ENCODE results near the gene CCDC88A. TPM values are rescaled to one million over a fixed set of nuclear protein-coding genes. Genes with fewer than 3 reads are reported as not detected.

The CCDC88A gene
- total and polyA plus RNA-seq, 2 experiments from 2014 or later, result 30.4 to 32.4 TPM

- no peaks in the 10 kb centered on the region for H3F3A ChIP-seq (ENCODE audit: insufficient read depth)
- 96 to 99% methylated on average over 3 of the region's 3 CpGs for WGBS, 2 experiments (ENCODE audit: low coverage in 1 of 2, low lambda C conversion rate in 2 of 2, missing lambda C conversion rate in 2 of 2)
- no peak overlapping the region for H3K9ac ChIP-seq
- H3K4me1 ChIP-seq (ENCODE audit: insufficient read depth), result no peaks in the 10 kb centered on the region
- H3K79me2 ChIP-seq (ENCODE audit: insufficient read depth), result no peaks in the 10 kb centered on the region
- peaks cover 28% of the 10 kb centered on the region for H3K36me3 ChIP-seq (ENCODE audit: low read depth)
- H3K4me3 ChIP-seq, result no peak overlapping the region
- no peak for TF ChIP-seq EZH2 (IDR thresholded peaks at IDR 0.05; ENCODE audit: insufficient read depth, poor library complexity, severe bottlenecking)
- no peak for TF ChIP-seq EZH2phosphoT487 (IDR thresholded peaks at IDR 0.05; ENCODE audit: insufficient read depth, low read depth)
- no peaks in the 10 kb centered on the region for H3K27me3 ChIP-seq (replicated peaks; ENCODE audit: insufficient read depth)
- H3K27ac ChIP-seq, result no peak overlapping the region
- H2AFZ ChIP-seq, result no peak overlapping the region
- H4K20me1 ChIP-seq (ENCODE audit: insufficient read depth), result no peaks in the 10 kb centered on the region
- no peak overlapping the region for H3K4me2 ChIP-seq (ENCODE audit: unreplicated experiment)
- in situ Hi-C loops (cut with MboI), result no loop called here
- DNase-seq, result no peak
- H3K9me3 ChIP-seq (ENCODE audit: low read depth), result no peaks in the 10 kb centered on the region
- no peaks in the 10 kb centered on the region for H3K9me2 ChIP-seq (ENCODE audit: insufficient read depth)
Measured at GRCh38 chr2:55327470-55328230, 92.0 kb downstream of the CCDC88A start.

- WGBS, 2 experiments (ENCODE audit: low coverage in 1 of 2, low lambda C conversion rate in 2 of 2, missing lambda C conversion rate in 2 of 2), result 67 to 68% methylated on average over 1 of the region's 1 CpG
- no peak overlapping the region for H3K4me2 ChIP-seq (ENCODE audit: unreplicated experiment)
- no peak overlapping the region for H3K27ac ChIP-seq
- peaks cover 12% of the 10 kb centered on the region for H3K4me1 ChIP-seq (ENCODE audit: insufficient read depth)
- no peaks in the 10 kb centered on the region for H3K9me2 ChIP-seq (ENCODE audit: insufficient read depth)
- H3K9ac ChIP-seq, result no peak overlapping the region
- H3K79me2 ChIP-seq (ENCODE audit: insufficient read depth), result no peaks in the 10 kb centered on the region
- H3K36me3 ChIP-seq (ENCODE audit: low read depth), result peaks cover 26% of the 10 kb centered on the region
- no peaks in the 10 kb centered on the region for H3K9me3 ChIP-seq (ENCODE audit: low read depth)
- H3F3A ChIP-seq (ENCODE audit: insufficient read depth), result peaks cover 28% of the 10 kb centered on the region
- DNase-seq, result no peak
- no peak overlapping the region for H2AFZ ChIP-seq
- no peaks in the 10 kb centered on the region for H4K20me1 ChIP-seq (ENCODE audit: insufficient read depth)
- TF ChIP-seq EZH2phosphoT487 (IDR thresholded peaks at IDR 0.05; ENCODE audit: insufficient read depth, low read depth), result no peak
- in situ Hi-C loops (cut with MboI), result no loop called here
- H3K4me3 ChIP-seq, result no peak overlapping the region
- no peaks in the 10 kb centered on the region for H3K27me3 ChIP-seq (replicated peaks; ENCODE audit: insufficient read depth)
Measured at GRCh38 chr2:55314985-55315384, 104.7 kb downstream of the CCDC88A start.

- Histone ChIP-seq H3K4me3 (no peak overlapping the region), H2AFZ (no peak overlapping the region), H3K4me2 (ENCODE audit: unreplicated experiment) (no peak overlapping the region), H3K79me2 (ENCODE audit: insufficient read depth) (no peaks in the 10 kb centered on the region), H3K27me3 (replicated peaks; ENCODE audit: insufficient read depth) (no peaks in the 10 kb centered on the region), H3F3A (ENCODE audit: insufficient read depth) (peaks cover 28% of the 10 kb centered on the region), H3K9me3 (ENCODE audit: low read depth) (no peaks in the 10 kb centered on the region), H3K36me3 (ENCODE audit: low read depth) (peaks cover 27% of the 10 kb centered on the region; the same call in 1 of the 2 replicates), H3K4me1 (ENCODE audit: insufficient read depth) (peaks cover 20% of the 10 kb centered on the region), H3K9ac (no peak overlapping the region), H4K20me1 (ENCODE audit: insufficient read depth) (no peaks in the 10 kb centered on the region), H3K9me2 (ENCODE audit: insufficient read depth) (no peaks in the 10 kb centered on the region), H3K27ac (peak overlapping the region; percentile 15)
- DNase-seq, result peak; percentile 84
- WGBS, 2 experiments (ENCODE audit: low coverage in 1 of 2, low lambda C conversion rate in 2 of 2, missing lambda C conversion rate in 2 of 2), result 20% methylated on average over 1 of the region's 1 CpG
- in situ Hi-C loops (cut with MboI), result no loop called here
- TF ChIP-seq EZH2phosphoT487 (IDR thresholded peaks at IDR 0.05; ENCODE audit: insufficient read depth, low read depth) (no peak), EZH2 (IDR thresholded peaks at IDR 0.05; ENCODE audit: insufficient read depth, poor library complexity, severe bottlenecking) (no peak)
Measured at GRCh38 chr2:55311444-55311870, 108.2 kb downstream of the CCDC88A start.

- no peaks in the 10 kb centered on the region for H3K9me2 ChIP-seq (ENCODE audit: insufficient read depth)
- H3K27me3 ChIP-seq (replicated peaks; ENCODE audit: insufficient read depth), result no peaks in the 10 kb centered on the region
- H3K27ac ChIP-seq, result no peak overlapping the region
- 51 to 53% methylated on average over 2 of the region's 2 CpGs for WGBS, 2 experiments (ENCODE audit: low coverage in 1 of 2, low lambda C conversion rate in 2 of 2, missing lambda C conversion rate in 2 of 2)
- H3K4me2 ChIP-seq (ENCODE audit: unreplicated experiment), result peak overlapping the region; percentile 6
- no peaks in the 10 kb centered on the region for H4K20me1 ChIP-seq (ENCODE audit: insufficient read depth)
- no peak overlapping the region for H2AFZ ChIP-seq
- DNase-seq, result peak; percentile 84
- no peak overlapping the region for H3K9ac ChIP-seq
- H3F3A ChIP-seq (ENCODE audit: insufficient read depth), result peaks cover 28% of the 10 kb centered on the region
- in situ Hi-C loops (cut with MboI), result no loop called here
- H3K36me3 ChIP-seq (ENCODE audit: low read depth), result peaks cover 22% of the 10 kb centered on the region; the same call in 1 of the 2 replicates
- H3K79me2 ChIP-seq (ENCODE audit: insufficient read depth), result no peaks in the 10 kb centered on the region
- TF ChIP-seq EZH2 (IDR thresholded peaks at IDR 0.05; ENCODE audit: insufficient read depth, poor library complexity, severe bottlenecking), result no peak
- TF ChIP-seq EZH2phosphoT487 (IDR thresholded peaks at IDR 0.05; ENCODE audit: insufficient read depth, low read depth), result no peak
- peaks cover 20% of the 10 kb centered on the region for H3K4me1 ChIP-seq (ENCODE audit: insufficient read depth)
- no peak overlapping the region for H3K4me3 ChIP-seq
- H3K9me3 ChIP-seq (ENCODE audit: low read depth), result no peaks in the 10 kb centered on the region
Measured at GRCh38 chr2:55309446-55309845, 110.2 kb downstream of the CCDC88A start.
